ENCODE measurements around the gene CROCC2.

The CROCC2 gene

DNA sequence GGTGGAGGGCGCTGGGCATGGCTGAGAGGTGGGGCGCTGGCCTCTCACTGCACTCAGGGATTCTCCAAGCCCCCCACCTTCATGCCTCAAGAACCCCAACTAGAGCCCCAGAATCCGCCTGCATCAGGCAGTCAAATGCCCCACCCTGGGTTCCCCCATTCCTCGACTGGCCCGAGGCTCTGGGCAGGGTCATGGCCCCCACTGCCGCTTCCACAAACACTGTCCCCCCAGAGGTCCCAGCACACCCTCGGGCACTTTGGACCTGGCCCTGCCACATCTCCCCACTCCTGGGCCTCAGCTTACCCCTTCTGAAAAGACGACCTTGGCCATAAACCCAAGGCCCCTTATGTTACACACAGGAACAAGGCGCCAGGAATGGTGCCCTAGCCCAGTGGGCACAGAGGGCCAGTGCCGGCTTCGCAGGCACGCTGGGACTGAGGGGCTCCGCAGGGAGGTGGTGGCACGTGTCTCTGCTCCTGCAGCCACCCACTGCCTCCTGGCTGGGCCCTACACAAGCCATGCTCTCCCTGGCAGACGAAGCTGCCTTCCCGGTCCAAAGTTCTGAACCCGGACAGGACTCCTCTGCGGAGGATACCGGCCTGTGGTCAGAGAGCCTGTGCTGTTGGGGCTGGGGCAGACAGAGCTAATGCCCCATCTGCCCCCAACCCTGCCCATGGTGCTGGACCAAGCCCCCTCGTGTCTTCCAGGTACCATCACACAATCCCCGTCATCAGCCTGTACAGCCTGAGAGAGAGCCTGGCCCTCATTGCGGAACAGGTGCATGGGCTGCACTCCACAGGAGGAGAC, 30.7 kb upstream of the CROCC2 start:
- no peak for DNase-seq (ENCODE audit: low spot score)

DNA sequence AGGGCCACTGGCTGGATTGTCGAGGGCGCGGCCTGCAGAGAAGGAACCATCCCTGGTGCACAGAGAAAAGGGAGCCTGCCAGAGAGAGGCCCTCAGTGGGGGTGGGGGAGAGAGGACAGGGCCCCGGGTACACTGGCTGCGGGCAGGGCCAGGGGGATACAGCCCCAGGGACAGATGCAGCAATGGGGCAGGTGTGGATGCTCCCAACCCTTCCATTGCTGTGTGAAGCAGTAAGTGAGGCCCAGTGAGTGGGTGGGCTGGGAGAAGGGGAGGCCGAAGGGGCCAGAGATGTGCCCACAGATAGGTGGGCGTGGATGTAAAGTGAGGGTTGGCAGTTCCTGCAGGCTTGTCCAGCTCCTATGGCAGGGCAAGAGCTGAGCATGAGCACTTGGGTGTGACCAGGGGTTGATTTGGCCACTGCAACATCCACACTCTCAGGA, 30.1 kb upstream of the CROCC2 start:
- DNase-seq (ENCODE audit: low spot score), result no peak

- DNase-seq (ENCODE audit: low spot score), result no peak
These were observed 29.5 kb upstream of the CROCC2 start for GRCh38 chr2:240876475-240877251.

- DNase-seq (ENCODE audit: low spot score), result no peak
These were observed 28.4 kb upstream of the CROCC2 start for GRCh38 chr2:240877460-240878340.

- no peak for DNase-seq (ENCODE audit: low spot score)
These were observed 27.7 kb upstream of the CROCC2 start for GRCh38 chr2:240878341-240878936.

- no peak for DNase-seq (ENCODE audit: low spot score)
These were observed 27.0 kb upstream of the CROCC2 start for GRCh38 chr2:240879105-240879504.

GRCh38 chr2:240881913-240882312, 24.2 kb upstream of the CROCC2 start:
- DNase-seq (ENCODE audit: low spot score), result no peak

- no peak for DNase-seq (ENCODE audit: low spot score)
These were observed 21.9 kb upstream of the CROCC2 start for GRCh38 chr2:240884221-240884620.

- DNase-seq (ENCODE audit: low spot score), result no peak
These were observed 21.4 kb upstream of the CROCC2 start for GRCh38 chr2:240884745-240885144.

DNA sequence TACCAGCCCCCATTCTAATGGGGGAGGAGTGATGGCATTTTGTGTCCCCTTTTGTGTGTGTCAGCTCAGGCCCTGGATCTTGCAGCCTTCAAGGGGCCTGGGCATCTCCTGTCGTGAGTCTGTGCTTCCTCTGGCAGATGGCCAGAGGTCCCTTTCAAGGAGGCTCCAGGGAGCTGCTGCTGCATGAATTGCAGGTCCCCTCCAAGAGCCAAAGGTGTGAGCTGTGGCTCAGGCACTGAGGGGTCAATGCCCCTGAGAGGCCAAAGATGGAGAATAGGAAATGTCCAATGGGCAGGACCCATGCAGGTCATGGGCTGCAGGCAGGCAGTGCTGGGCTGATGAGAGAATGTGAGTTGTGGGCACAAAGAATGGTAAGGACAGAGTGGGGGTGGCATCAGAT, 20.6 kb upstream of the CROCC2 start:
- DNase-seq (ENCODE audit: low spot score), result no peak

GRCh38 chr2:240886023-240886565, 20.0 kb upstream of the CROCC2 start:
- DNase-seq (ENCODE audit: low spot score), result no peak

GRCh38 chr2:240886678-240887609, 19.2 kb upstream of the CROCC2 start:
- DNase-seq (ENCODE audit: low spot score), result no peak

- no peak for DNase-seq (ENCODE audit: low spot score)
These were observed 18.5 kb upstream of the CROCC2 start for GRCh38 chr2:240887631-240888030.

DNA sequence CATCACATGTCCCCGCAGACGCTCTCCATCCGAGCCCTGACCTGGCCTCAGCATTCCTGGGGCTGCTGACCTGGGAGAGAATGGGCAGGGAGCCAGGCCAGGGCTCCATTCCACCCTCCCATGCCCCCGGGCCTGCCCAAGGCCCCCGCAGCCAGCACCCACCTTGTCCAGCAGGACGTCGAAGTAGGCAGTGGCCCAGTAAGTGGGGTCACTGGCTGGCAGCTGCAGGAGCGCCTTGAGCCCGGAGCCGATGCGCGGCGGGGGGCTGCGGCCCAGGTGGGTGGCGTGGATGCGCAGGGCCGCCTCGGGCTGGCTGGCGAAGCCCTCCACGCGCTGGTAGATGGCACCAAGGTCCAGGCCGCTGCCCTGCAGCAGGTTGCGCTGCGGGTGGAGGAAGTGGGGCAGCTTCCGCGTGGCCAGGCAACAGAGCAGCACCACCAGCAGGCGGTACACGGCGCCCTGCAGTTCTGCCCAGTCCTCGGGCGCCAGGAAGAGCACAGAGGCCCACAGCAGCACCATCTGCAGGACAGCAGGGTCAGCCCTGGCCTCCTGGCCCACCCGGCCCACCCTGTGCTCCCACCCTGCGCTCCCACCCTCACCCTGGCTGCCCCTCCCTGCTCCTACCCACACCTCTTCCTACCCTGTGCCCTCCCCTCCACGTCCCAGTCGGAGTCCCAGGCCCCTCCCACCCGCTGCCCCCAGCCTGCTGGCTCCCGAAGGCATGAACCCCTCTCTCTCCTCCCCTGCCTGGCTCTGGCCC, 17.8 kb upstream of the CROCC2 start:
- no peak for DNase-seq (ENCODE audit: low spot score)

DNA sequence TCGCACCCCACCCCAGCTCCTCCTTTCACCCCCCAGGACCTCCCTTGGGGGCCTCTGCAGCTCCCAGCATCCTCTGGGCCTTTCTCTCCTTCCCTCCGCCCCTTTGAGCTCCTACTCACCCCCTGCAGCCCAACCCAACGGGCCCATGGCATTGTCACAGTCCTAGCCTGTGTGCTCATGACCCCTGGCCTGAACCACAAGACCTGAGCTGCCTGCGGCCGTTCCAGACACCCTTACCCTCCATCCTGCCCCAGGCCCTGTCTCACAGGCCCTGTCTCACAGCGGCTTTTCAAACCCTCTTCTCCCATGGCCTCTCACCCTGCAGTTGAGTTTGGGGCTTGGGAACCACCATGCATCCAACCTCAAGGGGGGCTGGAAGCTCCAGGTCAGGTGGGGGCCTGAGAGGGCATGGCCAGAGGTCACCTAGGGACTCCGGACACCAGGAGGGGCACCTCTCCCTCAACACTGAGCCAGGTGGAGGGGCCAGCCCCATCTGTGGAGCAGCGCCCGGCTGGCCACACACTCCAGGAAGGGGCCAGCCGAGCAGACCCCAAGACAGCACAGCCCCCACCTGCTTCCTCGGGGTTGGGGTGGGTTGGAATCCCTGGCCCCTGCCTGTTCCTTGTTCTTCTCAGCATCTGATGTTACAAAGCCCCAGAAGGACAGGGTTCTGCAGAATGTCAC, 17.1 kb upstream of the CROCC2 start:
- DNase-seq (ENCODE audit: low spot score), result no peak

GRCh38 chr2:240889601-240890560, 16.3 kb upstream of the CROCC2 start:
- no peak for DNase-seq (ENCODE audit: low spot score)

GRCh38 chr2:240890691-240891090, 15.4 kb upstream of the CROCC2 start:
- no peak for DNase-seq (ENCODE audit: low spot score)

Data from kidney capillary endothelial cell (primary cell).